Measurements from ENCODE around the gene C6orf132.

C6orf132 gene

GRCh38 chr6:42147138-42147562 lies 4.7 kb upstream of the C6orf132 start:
- Histone ChIP-seq H3K4me3 (ENCODE audit: low read depth, low read length) (no peak overlapping the region), H3K27ac (ENCODE audit: low read depth, low read length) (no peak overlapping the region), H3K9me3 (ENCODE audit: control insufficient read depth, insufficient read depth, low read depth, low read length) (no peaks in the 10 kb centered on the region), H3K9ac (ENCODE audit: low read length) (no peak overlapping the region), H3K27me3 (ENCODE audit: control insufficient read depth, insufficient read depth, low read length) (no peaks in the 10 kb centered on the region; the same call in 1 of the 2 replicates), H3K4me1 (ENCODE audit: control insufficient read depth, insufficient read depth, low read length) (peaks cover 9% of the 10 kb centered on the region), H3K36me3 (ENCODE audit: control insufficient read depth, insufficient read depth, low read length) (no peaks in the 10 kb centered on the region)

GRCh38 chr6:42141603-42142117 lies 760 bp downstream of the C6orf132 start:
- no peaks in the 10 kb centered on the region for H3K36me3 ChIP-seq (ENCODE audit: control insufficient read depth, insufficient read depth, low read length)
- peak overlapping the region; percentile 85 for H3K27ac ChIP-seq (ENCODE audit: low read depth, low read length)
- no peaks in the 10 kb centered on the region; the same call in 1 of the 2 replicates for H3K27me3 ChIP-seq (ENCODE audit: control insufficient read depth, insufficient read depth, low read length)
- no peaks in the 10 kb centered on the region for H3K9me3 ChIP-seq (ENCODE audit: control insufficient read depth, insufficient read depth, low read depth, low read length)
- H3K9ac ChIP-seq (ENCODE audit: low read length), result peak overlapping the region; percentile 85
- H3K4me1 ChIP-seq (ENCODE audit: control insufficient read depth, insufficient read depth, low read length), result peaks cover 52% of the 10 kb centered on the region
- peak overlapping the region; percentile 96 for H3K4me3 ChIP-seq (ENCODE audit: low read depth, low read length)

DNA sequence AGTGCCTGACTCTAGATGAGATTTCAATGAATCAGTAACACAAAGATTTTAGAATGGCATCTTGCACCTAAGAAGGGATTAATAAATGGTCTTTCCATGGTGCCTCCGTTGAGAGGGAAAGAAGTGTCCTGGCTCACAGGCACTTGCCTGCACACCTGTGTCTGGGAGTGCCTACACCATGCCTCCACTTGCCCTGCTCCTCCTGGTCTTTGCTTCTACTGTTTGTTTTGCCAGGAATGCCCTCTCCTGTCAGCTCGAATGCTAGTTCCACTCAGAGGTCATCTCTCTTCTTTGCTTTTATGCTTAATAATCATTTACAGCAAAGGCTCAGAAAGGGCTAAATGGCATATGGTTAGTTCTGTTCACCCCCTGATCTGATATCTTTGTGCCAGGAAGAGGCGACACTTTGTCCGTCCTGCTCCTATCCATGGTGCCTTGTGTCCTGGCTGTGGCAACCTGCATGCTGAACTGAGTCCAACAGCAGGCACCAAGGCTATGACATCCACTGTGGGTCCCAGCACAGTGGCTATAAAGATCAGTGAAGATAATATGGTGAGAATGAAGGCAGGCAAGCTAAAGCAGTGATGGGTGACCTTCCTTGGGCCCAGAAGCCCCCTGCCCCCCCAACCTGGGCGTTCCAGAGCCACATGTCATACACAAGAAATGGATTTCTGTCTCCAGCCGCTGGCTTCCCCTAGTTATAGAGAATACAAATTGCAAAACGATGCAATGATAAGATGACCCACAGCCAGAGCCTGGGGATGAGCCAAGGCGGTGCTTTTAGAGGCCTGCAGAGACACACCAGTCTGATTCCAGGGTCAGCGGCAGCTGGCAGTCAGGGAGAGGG lies 1.4 kb downstream of the C6orf132 start:
- no peaks in the 10 kb centered on the region for H3K9me3 ChIP-seq (ENCODE audit: control insufficient read depth, insufficient read depth, low read depth, low read length)
- H3K4me3 ChIP-seq (ENCODE audit: low read depth, low read length), result peak overlapping the region; percentile 96
- H3K27me3 ChIP-seq (ENCODE audit: control insufficient read depth, insufficient read depth, low read length), result no peaks in the 10 kb centered on the region; the same call in 1 of the 2 replicates
- no peaks in the 10 kb centered on the region for H3K36me3 ChIP-seq (ENCODE audit: control insufficient read depth, insufficient read depth, low read length)
- H3K9ac ChIP-seq (ENCODE audit: low read length), result peak overlapping the region; percentile 85
- H3K27ac ChIP-seq (ENCODE audit: low read depth, low read length), result no peak overlapping the region; the same call in 1 of the 2 replicates
- H3K4me1 ChIP-seq (ENCODE audit: control insufficient read depth, insufficient read depth, low read length), result peaks cover 59% of the 10 kb centered on the region

DNA sequence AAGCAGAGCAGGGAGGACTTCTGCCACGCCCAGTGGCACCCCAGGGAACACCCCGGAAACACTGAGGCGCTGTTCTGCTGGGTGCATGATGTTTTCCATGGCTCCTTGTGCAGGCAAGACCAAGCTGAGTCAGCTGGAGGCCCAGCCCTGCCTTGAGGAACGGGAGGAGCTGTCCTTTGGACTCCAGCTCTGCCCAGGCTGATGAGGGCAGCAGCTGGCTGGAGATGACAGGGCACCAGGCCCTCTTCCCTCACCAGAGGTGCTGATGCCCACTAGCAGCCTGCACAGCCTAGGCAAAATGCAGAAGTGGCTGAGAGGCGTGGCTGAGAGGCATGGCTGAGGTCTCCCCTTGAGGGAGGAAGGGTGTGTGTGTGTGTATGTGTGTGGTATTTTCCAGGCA lies 2.4 kb downstream of the C6orf132 start:
- no peak overlapping the region for H3K27ac ChIP-seq (ENCODE audit: low read depth, low read length)
- H3K27me3 ChIP-seq (ENCODE audit: control insufficient read depth, insufficient read depth, low read length), result no peaks in the 10 kb centered on the region; the same call in 1 of the 2 replicates
- H3K9ac ChIP-seq (ENCODE audit: low read length), result peak overlapping the region; percentile 7
- peak overlapping the region; percentile 96 for H3K4me3 ChIP-seq (ENCODE audit: low read depth, low read length)
- no peaks in the 10 kb centered on the region for H3K9me3 ChIP-seq (ENCODE audit: control insufficient read depth, insufficient read depth, low read depth, low read length)
- H3K4me1 ChIP-seq (ENCODE audit: control insufficient read depth, insufficient read depth, low read length), result peaks cover 68% of the 10 kb centered on the region
- peaks cover 7% of the 10 kb centered on the region; the same call in 1 of the 2 replicates for H3K36me3 ChIP-seq (ENCODE audit: control insufficient read depth, insufficient read depth, low read length)

- Histone ChIP-seq H3K9ac (ENCODE audit: low read length) (peak overlapping the region; percentile 40), H3K27me3 (ENCODE audit: control insufficient read depth, insufficient read depth, low read length) (no peaks in the 10 kb centered on the region; the same call in 1 of the 2 replicates), H3K4me1 (ENCODE audit: control insufficient read depth, insufficient read depth, low read length) (peaks cover 71% of the 10 kb centered on the region), H3K9me3 (ENCODE audit: control insufficient read depth, insufficient read depth, low read depth, low read length) (no peaks in the 10 kb centered on the region), H3K4me3 (ENCODE audit: low read depth, low read length) (peak overlapping the region; percentile 26; the same call in 1 of the 2 replicates), H3K36me3 (ENCODE audit: control insufficient read depth, insufficient read depth, low read length) (peaks cover 11% of the 10 kb centered on the region), H3K27ac (ENCODE audit: low read depth, low read length) (peak overlapping the region; percentile 26; the same call in 1 of the 2 replicates)
Measured at GRCh38 chr6:42138630-42139619, 3.5 kb downstream of the C6orf132 start.

GRCh38 chr6:42138190-42138589 lies 4.2 kb downstream of the C6orf132 start:
- H3K36me3 ChIP-seq (ENCODE audit: control insufficient read depth, insufficient read depth, low read length), result peaks cover 14% of the 10 kb centered on the region
- H3K4me1 ChIP-seq (ENCODE audit: control insufficient read depth, insufficient read depth, low read length), result peaks cover 74% of the 10 kb centered on the region
- H3K27ac ChIP-seq (ENCODE audit: low read depth, low read length), result no peak overlapping the region
- H3K9ac ChIP-seq (ENCODE audit: low read length), result peak overlapping the region; percentile 40
- H3K9me3 ChIP-seq (ENCODE audit: control insufficient read depth, insufficient read depth, low read depth, low read length), result no peaks in the 10 kb centered on the region
- H3K4me3 ChIP-seq (ENCODE audit: low read depth, low read length), result no peak overlapping the region
- H3K27me3 ChIP-seq (ENCODE audit: control insufficient read depth, insufficient read depth, low read length), result no peaks in the 10 kb centered on the region; the same call in 1 of the 2 replicates

DNA sequence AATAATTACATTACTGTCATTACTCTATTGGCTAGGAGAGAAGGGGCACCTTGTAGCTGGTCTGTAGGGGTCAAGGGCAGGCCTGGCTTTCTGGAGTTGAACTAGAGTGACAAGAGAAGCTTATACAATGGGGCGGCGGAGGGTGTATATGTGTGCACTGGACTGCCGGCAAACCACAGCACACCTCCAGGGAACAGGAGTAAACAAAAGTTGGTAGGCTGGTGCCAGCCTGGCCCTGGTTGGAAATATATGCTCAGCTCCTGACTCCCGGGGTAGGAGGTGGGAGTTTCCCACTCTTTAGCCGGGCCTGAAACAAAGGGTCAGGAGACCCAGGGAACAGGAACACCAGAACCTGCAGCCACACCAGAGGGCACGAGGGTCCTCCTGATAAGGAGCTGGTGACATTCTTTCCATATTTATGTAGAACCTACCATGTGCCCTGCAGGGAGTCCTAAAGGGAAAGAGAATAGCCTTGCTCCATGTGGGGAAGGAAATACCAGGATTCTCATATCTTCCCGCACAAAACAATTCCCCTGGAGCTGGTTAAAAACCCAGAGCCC lies 5.1 kb downstream of the C6orf132 start:
- Histone ChIP-seq H3K36me3 (ENCODE audit: control insufficient read depth, insufficient read depth, low read length) (peaks cover 18% of the 10 kb centered on the region), H3K9me3 (ENCODE audit: control insufficient read depth, insufficient read depth, low read depth, low read length) (no peaks in the 10 kb centered on the region), H3K9ac (ENCODE audit: low read length) (peak overlapping the region; percentile 79), H3K27me3 (ENCODE audit: control insufficient read depth, insufficient read depth, low read length) (no peaks in the 10 kb centered on the region), H3K27ac (ENCODE audit: low read depth, low read length) (peak overlapping the region; percentile 93), H3K4me3 (ENCODE audit: low read depth, low read length) (peak overlapping the region; percentile 29; the same call in 1 of the 2 replicates), H3K4me1 (ENCODE audit: control insufficient read depth, insufficient read depth, low read length) (peaks cover 74% of the 10 kb centered on the region)

GRCh38 chr6:42136508-42137193 lies 5.8 kb downstream of the C6orf132 start:
- Histone ChIP-seq H3K9ac (ENCODE audit: low read length) (peak overlapping the region; percentile 79), H3K36me3 (ENCODE audit: control insufficient read depth, insufficient read depth, low read length) (peaks cover 18% of the 10 kb centered on the region), H3K27ac (ENCODE audit: low read depth, low read length) (peak overlapping the region; percentile 93), H3K27me3 (ENCODE audit: control insufficient read depth, insufficient read depth, low read length) (no peaks in the 10 kb centered on the region), H3K4me3 (ENCODE audit: low read depth, low read length) (peak overlapping the region; percentile 29; the same call in 1 of the 2 replicates), H3K9me3 (ENCODE audit: control insufficient read depth, insufficient read depth, low read depth, low read length) (no peaks in the 10 kb centered on the region), H3K4me1 (ENCODE audit: control insufficient read depth, insufficient read depth, low read length) (peaks cover 73% of the 10 kb centered on the region)

DNA sequence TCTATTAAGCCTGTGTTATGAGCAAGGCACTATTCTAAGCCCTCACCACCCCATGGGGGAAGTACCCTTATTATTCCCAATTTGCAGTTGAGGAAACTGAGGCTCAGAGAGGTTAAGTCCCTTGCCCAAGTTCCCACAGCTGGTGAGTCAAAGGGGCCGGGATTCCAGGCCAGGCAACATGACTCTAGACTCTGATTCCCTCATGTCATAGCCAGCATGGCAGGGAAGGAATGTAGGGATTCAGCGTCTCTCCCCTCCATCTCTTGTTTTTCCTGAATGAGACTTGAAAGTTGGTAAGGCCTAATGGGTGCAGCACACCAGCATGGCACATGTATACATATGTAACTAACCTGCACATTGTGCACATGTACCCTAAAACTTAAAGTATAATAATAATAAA lies 6.7 kb downstream of the C6orf132 start:
- Histone ChIP-seq H3K36me3 (ENCODE audit: control insufficient read depth, insufficient read depth, low read length) (peaks cover 23% of the 10 kb centered on the region), H3K4me1 (ENCODE audit: control insufficient read depth, insufficient read depth, low read length) (peaks cover 63% of the 10 kb centered on the region), H3K9ac (ENCODE audit: low read length) (no peak overlapping the region), H3K9me3 (ENCODE audit: control insufficient read depth, insufficient read depth, low read depth, low read length) (no peaks in the 10 kb centered on the region), H3K27ac (ENCODE audit: low read depth, low read length) (no peak overlapping the region), H3K27me3 (ENCODE audit: control insufficient read depth, insufficient read depth, low read length) (no peaks in the 10 kb centered on the region), H3K4me3 (ENCODE audit: low read depth, low read length) (no peak overlapping the region)

GRCh38 chr6:42135161-42135560 lies 7.3 kb downstream of the C6orf132 start:
- Histone ChIP-seq H3K27me3 (ENCODE audit: control insufficient read depth, insufficient read depth, low read length) (no peaks in the 10 kb centered on the region), H3K9me3 (ENCODE audit: control insufficient read depth, insufficient read depth, low read depth, low read length) (no peaks in the 10 kb centered on the region), H3K36me3 (ENCODE audit: control insufficient read depth, insufficient read depth, low read length) (peaks cover 26% of the 10 kb centered on the region), H3K4me3 (ENCODE audit: low read depth, low read length) (no peak overlapping the region), H3K27ac (ENCODE audit: low read depth, low read length) (no peak overlapping the region), H3K4me1 (ENCODE audit: control insufficient read depth, insufficient read depth, low read length) (peaks cover 59% of the 10 kb centered on the region), H3K9ac (ENCODE audit: low read length) (no peak overlapping the region)
